DMS79 (cell line): ENCODE results near the gene CCKAR.

Experiments used
- DNase-seq: peaks from one replicate; lab custom pipeline; 2025; lab: John Stamatoyannopoulos, UW

CCKAR gene

GRCh38 chr4:26459054-26459755 is 31.1 kb downstream of the CCKAR start:
- no peak for DNase-seq

GRCh38 chr4:26458157-26458561 is 32.1 kb downstream of the CCKAR start:
- no peak for DNase-seq

GRCh38 chr4:26457412-26457811 is 32.9 kb downstream of the CCKAR start:
- DNase-seq: no peak

GRCh38 chr4:26455571-26455970 is 34.7 kb downstream of the CCKAR start:
- DNase-seq: no peak

- DNase-seq: no peak
Measured at GRCh38 chr4:26454961-26455360, 35.3 kb downstream of the CCKAR start.

GRCh38 chr4:26452565-26453531 is 37.4 kb downstream of the CCKAR start:
- DNase-seq: peak; percentile 43

GRCh38 chr4:26451597-26451996 is 38.7 kb downstream of the CCKAR start:
- no peak for DNase-seq

- DNase-seq: no peak
Measured at GRCh38 chr4:26450418-26450817, 39.9 kb downstream of the CCKAR start.

- DNase-seq: no peak
Measured at GRCh38 chr4:26447378-26447777, 42.9 kb downstream of the CCKAR start.

- DNase-seq: no peak
Measured at GRCh38 chr4:26441771-26442170, 48.5 kb downstream of the CCKAR start.

GRCh38 chr4:26441102-26441501 is 49.2 kb downstream of the CCKAR start:
- DNase-seq: no peak

GRCh38 chr4:26434030-26434639 is 56.1 kb downstream of the CCKAR start:
- no peak for DNase-seq

- no peak for DNase-seq
Measured at GRCh38 chr4:26433556-26433955, 56.7 kb downstream of the CCKAR start.

- no peak for DNase-seq
Measured at GRCh38 chr4:26432419-26432818, 57.9 kb downstream of the CCKAR start.

GRCh38 chr4:26431461-26432180 is 58.7 kb downstream of the CCKAR start:
- DNase-seq: no peak
